ENCODE data around the gene DNM2.
"Not testable (repeated sequence)": the region's sequence is repeated elsewhere in the genome, so short reads cannot be mapped to it uniquely, and the experiment has no call there.

DNM2 gene

DNA sequence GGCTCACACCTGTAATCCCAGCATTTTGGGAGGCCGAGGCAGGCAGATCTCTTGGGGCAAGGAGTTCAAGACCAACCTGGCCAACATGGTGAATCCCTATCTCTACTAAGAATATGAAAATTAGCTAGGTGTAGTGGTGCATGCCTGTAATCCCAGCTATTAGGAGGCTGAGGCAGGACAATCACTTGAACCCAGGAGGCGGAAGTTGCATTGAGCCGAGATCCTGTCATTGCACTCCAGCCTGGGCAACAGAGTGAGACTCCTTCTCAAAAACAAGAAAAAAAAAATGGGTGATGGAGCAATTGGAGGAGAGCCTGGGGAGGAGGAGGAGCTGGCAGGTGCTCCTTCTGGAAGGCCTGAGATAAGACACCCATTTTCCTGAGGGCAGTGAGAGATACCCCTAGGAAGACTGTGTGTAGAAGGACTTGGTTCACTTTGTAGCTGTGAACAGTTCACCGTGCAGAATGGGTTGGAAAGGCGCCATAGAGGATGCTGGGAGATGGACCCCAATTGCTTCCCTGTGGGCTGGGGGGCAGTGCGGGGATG, 144.8 kb downstream of the DNM2 start:
- no peak for DNase-seq (ENCODE audit: low read depth, low spot score)

DNA sequence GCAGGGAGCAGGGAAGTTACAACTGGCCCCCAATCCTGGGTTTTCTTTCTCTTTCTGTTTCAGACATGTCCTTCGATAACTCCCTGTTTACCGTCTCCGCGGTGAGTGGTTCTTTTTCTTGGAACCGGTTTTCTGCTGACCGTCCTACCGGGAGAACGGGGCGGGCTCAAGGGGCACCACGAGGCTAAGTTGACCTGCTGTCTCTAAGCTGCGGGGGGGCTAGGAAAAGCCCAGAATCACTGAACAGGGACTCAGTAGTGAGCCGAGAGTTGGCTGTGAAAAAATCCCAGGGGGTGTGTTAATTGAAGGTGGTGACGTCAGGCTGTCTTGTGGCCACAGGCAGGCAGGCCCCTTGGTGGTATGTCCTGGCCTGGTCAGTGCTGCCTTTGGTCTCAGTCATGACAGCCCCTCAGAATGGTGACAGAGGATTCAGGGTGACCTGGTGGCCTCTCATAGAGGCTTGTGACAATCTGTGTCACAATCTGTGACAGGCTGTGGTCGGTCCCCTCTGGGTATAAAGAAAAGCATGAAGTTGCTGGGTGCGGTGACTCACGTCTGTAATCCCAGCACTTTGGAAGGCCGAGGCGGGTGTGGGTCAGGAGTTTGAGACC, 145.3 kb downstream of the DNM2 start:
- no peak for DNase-seq (ENCODE audit: low read depth, low spot score)

DNA sequence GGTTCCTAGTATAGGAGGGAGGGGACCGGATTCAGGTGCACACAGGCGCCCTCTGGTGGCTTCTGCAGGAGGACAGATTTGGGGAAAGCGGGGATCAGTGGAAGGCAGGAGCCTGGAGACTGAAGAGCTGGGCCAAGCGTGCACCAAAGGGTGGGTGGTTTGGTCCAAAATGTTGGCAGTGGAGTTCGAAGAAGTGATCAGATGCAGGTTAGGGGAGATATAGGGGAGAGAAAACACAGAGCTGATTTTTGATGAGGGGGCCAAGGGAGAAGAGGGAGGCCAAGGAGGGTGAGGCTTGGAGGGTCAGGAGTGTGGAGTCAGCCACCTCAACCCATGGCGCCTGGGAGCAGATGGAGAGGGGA, 146.6 kb downstream of the DNM2 start:
- DNase-seq (ENCODE audit: low read depth, low spot score): no peak

DNA sequence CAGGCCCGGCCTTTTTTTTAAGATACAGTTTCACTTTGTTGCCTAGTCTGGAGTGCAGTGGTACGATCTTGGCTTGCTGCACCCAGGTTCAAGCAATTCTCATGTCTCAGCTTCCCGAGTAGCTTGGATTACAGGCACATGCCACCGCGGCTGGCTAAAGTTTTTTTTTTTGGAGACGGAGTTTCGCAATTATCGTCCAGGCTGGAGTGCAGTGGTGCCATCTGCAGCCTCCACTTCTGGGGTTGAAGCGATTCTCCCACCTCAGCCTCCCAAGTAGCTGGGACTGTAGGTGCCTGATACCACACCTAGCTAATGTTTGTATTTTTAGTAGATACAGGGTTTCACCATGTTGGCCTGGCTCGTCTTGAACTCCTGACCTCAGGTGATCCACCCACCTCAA, 148.6 kb downstream of the DNM2 start:
- DNase-seq (ENCODE audit: low read depth, low spot score): no peak

DNA sequence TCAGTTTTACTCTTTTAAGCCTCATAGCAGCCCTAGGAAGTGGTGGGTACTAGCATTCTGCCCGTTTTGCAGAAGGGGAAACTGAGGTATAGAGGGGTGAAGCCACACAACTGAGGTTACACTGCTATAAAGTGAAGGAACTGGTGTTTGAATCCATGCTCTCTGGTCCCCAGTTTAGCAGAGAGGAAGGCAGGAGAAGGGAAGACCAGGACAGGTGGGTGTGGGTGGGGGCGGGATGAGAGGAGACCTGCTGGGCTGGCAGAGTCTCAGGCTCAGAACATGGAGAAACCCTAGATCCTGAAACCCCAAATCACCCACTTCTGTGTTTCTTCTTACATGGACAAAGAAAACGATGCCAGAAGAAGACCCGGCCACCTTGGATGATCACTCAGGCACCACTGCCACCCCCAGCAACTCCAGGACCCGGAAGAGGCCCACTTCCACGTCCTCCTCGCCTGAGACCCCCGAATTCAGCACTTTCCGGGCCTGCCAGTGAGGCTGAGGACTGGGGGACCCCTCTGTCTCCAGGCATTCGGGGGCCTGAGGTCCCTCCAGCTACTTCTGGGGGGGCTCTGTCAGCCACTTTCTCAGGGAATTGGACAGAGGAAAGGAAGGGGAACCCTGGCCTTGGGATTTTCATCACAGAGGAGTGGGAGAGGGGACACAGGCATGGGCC, 151.1 kb downstream of the DNM2 start:
- no peak for DNase-seq (ENCODE audit: low read depth, low spot score)

DNA sequence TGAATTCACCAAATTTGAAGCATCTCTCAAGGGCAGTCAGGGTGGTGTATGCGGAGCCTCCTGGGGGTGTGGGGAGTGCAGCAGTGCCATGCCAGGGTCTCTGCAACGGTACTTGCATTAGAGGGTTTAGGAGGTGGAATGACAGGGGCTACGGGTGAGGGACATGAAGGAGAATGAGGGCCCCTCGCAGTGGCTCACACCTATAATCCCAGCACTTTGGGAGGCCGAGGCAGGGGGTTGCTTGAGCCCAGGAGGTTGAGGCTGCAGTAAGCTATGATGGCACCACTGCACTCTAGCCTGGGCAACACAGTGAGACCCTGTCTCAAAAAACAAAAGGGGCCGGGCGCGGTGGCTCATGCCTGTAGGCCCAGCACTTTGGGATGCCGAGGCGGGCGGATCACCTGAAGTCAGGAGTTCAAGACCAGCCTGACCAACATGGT, 152.0 kb downstream of the DNM2 start:
- not testable (repeated sequence) for DNase-seq (ENCODE audit: low read depth, low spot score)

DNA sequence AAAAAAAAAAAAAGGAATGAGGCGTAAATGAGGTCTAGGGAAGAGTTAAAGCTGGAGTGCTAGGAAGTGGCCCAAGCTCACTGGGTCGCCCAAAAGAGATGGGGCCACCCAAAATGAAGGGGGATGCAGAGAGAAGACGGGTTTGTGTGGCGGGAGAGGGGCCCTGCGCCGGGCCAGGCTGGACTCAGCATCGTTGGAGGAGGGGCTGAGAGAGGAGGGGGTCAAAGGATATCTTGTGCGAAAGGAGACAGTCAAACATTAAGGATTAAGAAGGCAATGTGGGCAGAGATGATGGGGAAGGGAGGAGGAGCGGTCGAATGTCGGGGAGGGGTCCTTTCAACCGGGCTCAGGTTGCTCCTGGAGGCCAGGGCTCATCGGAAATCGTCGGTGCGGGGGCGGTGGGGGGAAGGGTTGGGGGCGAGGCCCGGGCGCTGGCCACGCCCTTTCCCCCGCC, 152.6 kb downstream of the DNM2 start:
- DNase-seq (ENCODE audit: low read depth, low spot score): no peak

DNA sequence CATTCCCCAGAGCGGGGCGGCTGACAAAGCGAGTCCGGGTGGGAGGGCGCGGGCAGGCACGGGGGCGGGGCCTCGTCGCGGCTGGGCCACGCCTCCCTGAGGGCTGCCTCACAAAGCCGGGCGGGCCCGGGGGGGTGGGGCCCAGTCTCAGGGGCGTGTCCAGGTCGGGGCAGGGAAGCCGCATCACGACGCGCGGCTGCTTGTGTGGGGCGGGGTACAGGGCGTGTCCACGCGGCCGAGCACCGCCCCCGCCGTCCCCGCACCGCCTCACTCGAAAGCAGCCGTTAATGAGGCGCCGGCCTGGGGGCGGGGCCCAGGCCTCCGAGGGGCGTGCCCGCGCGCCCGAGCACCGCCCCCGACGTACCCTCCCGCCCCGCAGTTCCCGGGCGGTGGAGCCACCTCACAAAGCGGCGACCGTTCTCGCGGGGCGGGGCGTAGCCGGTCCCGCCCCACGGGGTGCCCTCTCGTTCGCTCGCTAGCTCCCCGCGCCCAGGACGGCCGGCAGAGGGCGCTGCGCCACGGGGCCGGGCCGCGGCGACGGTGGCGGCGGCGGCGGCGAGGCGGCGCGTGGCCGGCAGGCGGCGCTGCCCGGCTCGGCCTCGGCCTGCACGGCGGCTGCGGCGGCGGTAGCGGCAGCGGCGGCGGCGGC, 153.2 kb downstream of the DNM2 start, which contains the start of gene CARM1:
CARM1 (plus strand) TSS at position 599 of the 649 bp plus-strand sequence. CDS start 150 bp downstream, outside the sequence.
- peak; percentile 92 for DNase-seq (ENCODE audit: low read depth, low spot score)

DNA sequence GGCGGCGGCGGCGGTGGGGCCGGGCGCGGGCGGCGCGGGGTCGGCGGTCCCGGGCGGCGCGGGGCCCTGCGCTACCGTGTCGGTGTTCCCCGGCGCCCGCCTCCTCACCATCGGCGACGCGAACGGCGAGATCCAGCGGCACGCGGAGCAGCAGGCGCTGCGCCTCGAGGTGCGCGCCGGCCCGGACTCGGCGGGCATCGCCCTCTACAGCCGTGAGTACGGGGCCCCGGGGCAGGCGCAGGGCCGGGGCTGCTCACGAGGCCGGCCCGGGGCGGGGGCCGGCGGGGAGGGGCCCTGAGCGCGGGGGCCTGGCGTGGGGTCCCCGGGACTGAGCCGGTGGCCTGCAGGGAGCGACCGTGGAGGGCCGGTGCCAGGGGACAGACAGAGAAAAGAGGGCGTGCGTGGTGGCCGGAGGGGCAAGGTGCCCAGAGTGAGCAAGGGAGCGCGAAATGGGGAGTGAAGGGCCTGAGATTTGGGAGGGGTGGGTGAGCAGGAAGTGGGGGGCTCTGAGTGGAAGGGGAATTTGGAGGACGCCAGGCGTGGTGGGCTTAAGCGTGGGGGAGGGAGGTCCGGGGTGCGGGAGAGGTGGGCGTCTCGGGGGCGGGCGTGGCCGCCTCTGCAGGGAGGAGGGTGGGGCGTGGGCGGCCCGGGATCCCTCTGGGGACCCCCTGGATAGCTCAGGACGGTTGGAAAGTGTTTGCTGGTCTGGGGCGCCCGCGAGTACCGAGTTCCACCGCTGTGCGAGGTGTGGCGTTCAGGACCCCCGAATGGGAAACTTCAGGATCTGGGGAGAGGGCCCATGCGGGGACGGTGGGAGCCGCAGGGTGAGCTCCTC, 154.0 kb downstream of the DNM2 start:
- DNase-seq (ENCODE audit: low read depth, low spot score): no peak

DNA sequence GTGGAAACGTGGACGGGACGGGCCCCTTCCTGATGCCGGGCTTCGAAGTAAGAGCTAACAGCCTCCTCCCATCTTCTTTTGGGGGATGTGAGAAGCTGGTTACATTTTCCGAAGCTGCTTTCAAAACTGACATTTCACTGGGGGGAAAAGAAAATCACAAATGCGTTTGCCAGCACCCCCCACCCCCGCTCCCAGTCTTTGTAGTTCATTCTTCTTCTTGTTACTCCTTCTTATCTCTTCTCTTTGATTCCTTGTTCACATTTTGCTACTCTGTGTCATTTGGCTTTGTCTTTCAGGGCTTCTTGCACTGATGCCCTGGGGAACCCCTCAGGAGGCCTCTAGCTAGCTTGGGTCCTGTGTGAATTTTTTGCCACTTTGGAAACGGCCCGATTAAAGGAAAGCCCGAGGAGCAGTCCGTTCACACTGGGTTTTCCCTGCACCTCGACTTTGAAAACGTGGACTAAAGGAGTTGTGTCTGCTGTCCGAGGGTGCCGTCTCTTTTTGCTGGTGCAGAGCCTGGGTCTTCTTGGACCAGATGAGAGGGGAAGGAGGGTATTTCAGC, 154.7 kb downstream of the DNM2 start:
- DNase-seq (ENCODE audit: low read depth, low spot score): no peak

DNA sequence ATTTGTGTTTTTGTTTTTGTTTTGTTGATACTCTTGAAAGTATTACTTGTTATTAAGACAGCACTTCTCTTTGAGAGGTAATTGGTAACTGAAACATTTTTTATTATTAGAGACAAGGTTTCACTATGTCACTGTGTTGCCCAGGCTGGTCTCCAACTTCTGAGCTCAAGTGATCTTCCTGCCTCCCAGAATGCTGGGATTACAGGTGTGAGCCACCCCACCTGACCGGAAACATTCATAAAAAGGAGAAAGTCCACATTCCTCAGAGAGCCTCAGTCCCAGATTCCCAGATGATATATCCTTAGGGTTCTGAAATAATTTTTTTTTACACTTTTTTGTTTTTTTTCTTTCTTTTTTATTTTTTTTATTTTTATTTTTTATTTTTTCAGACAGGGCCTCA, 156.1 kb downstream of the DNM2 start:
- DNase-seq (ENCODE audit: low read depth, low spot score): no peak

DNA sequence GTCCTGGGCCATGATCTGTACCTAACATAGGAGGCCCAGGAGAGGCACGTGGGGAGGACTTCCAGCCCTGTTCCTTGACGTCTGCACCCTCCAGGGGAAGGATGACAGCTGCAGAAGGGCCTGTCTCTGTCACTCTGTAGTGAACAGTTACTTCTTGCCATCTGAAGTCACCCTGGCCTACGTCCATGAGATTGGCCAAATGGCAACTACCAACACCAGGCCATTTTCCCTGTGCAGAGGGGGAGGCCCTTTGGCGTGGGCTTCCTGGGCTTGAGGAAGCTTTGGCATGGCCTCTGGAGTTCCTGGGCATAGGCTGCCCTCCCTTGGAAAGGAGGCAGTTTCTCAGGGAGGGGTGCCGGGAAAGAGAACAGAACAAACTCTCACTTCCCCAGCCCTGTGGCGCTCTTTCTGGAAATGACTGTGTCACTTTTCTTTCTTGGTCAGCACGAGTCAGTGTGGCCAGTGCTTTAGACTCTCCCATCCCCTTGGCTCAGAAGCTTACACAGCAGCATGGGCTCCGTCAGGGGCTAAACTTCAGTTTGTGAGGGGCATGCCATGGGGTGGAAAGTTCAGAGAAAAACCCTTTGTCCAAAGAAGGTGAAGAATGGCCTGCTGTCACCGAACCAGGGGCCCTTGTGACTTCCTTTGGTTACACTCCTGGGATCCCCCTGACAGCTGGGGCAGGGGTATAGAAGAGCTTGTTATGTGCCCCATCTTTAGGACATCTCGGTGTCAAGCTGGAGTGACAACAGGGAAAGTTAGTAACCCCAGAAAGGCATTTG, 158.8 kb downstream of the DNM2 start:
- DNase-seq (ENCODE audit: low read depth, low spot score): no peak

DNA sequence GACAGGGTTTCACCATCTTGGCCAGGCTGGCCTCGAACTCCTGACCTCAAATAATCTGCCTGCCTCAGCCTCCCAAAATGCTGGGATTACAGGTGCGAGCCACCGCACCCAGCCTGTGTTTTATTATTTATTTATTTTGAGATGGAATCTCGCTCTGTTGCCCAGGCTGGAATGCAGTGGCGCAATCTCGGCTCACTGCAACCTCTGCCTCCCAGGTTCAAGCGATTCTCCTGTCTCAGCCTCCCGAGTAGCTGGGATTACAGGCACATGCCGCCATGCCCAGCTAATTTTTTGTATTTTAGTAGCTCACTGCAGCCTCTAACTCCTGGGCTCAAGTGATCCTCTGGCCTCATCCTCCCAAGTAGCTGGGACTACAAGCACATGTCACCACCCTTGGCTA, 159.7 kb downstream of the DNM2 start:
- not testable (repeated sequence) for DNase-seq (ENCODE audit: low read depth, low spot score)

DNA sequence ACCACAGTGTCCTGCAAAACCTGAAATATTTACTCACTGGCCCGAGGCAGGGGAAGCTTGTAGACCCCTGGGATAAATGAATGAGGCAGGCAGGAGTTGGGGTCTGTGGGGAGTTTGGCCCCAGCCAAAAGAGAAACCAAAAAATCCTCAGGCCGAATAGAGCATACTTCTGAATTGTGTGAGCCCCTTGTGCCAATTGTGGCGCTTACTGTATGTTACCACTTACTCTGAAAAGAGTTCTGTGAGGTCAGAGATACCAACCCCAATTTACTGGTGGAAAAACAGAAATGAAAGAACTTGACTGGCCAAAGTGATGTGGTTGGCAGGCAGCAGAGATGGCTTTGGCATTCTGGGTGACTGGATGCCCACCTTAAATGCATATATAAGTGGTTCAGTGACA, 160.4 kb downstream of the DNM2 start:
- no peak for DNase-seq (ENCODE audit: low read depth, low spot score)
